GM12874 (cell line): ENCODE measurements around the gene USP54.

ENCODE experiments used
- CTCF ChIP-seq: IDR thresholded peaks from 2 replicates; pipeline ENCODE4 v1.5.1; 2011; ENCODE audit warnings: low read depth, mild to moderate bottlenecking, control low read depth, low read length, moderate library complexity; ENCODE audit not compliant: insufficient read depth

Gene USP54

GRCh38 chr10:73559590-73559989 lies 31.6 kb downstream of the USP54 start:
- no peak for TF ChIP-seq CTCF

GRCh38 chr10:73556855-73557254 lies 34.3 kb downstream of the USP54 start:
- no peak for TF ChIP-seq CTCF

- TF ChIP-seq CTCF, result no peak
Measured at GRCh38 chr10:73554721-73555120, 36.4 kb downstream of the USP54 start.

- TF ChIP-seq CTCF, result no peak
Measured at GRCh38 chr10:73553761-73554160, 37.4 kb downstream of the USP54 start.

- TF ChIP-seq CTCF, result no peak
Measured at GRCh38 chr10:73552819-73553715, 38.1 kb downstream of the USP54 start.

- TF ChIP-seq CTCF, result no peak
Measured at GRCh38 chr10:73551515-73551914, 39.6 kb downstream of the USP54 start.

GRCh38 chr10:73545357-73545756 lies 45.8 kb downstream of the USP54 start:
- TF ChIP-seq CTCF, result no peak
